DMS 273 (cell line): ENCODE results near the gene PPP6R3.

Source experiments
- DNase-seq: peaks from one replicate; lab custom pipeline; 2025; ENCODE audit not compliant: unreplicated experiment; lab: John Stamatoyannopoulos, UW

The PPP6R3 gene

GRCh38 chr11:68663482-68664010 lies 203.0 kb downstream of the PPP6R3 start:
- no peak for DNase-seq

- DNase-seq: no peak
Observed at GRCh38 chr11:68664141-68664540, 203.6 kb downstream of the PPP6R3 start.

GRCh38 chr11:68664906-68665305 lies 204.4 kb downstream of the PPP6R3 start:
- no peak for DNase-seq
